Thyroid gland (tissue), 4 donors: ENCODE data around the gene AMMECR1. TPM values are rescaled to one million over a fixed set of nuclear protein-coding genes. Genes with fewer than 3 reads are reported as not detected.

Source experiments
- DNase-seq, 2 donors: peaks; one replicate each; pipeline ENCODE4 v3.0.0-alpha.2; 2019
- H3K27ac ChIP-seq, 3 donors: fragments of 200-600 bp; sonication (generic); 1 replicate in 2 of 3; 2 replicates in 1 of 3; pipeline ENCODE4 v1.5.1; 2016 to 2019; ENCODE audit warnings: mild to moderate bottlenecking in 1 of 3, moderate library complexity in 1 of 3
- H3K27me3 ChIP-seq: fragments of 200-600 bp; sonication (generic); one replicate; pipeline ENCODE4 v1.5.1; 2019
- H3K36me3 ChIP-seq, 2 donors: fragments of 200-600 bp; sonication (generic); one replicate each; pipeline ENCODE4 v1.5.1; 2016 to 2019
- H3K4me1 ChIP-seq, 2 donors: fragments of 200-600 bp; sonication (generic); one replicate each; pipeline ENCODE4 v1.5.1; 2017 to 2019
- H3K4me3 ChIP-seq, 3 donors: fragments of 200-600 bp; sonication (generic); replicated peaks in 1 of 3; 1 replicate in 2 of 3; 2 replicates in 1 of 3; pipeline ENCODE4 v1.5.1; 2016; ENCODE audit warnings: mild to moderate bottlenecking in 1 of 3
- H3K9me3 ChIP-seq: fragments of 200-600 bp; sonication (generic); one replicate; pipeline ENCODE4 v1.5.1; 2017
- POLR2A ChIP-seq, 2 donors: fragments of 450-650 bp; IDR thresholded peaks; one replicate each; pipeline ENCODE4 v1.6.1; 2017; ENCODE audit warnings: antibody characterized with exemption in 2 of 2, mild to moderate bottlenecking in 2 of 2, moderate library complexity in 1 of 2
- WGBS, 2 donors: methylation state at CpG; one replicate each; pipeline ENCODE4 v1.1.5; 2017; 5-methylcytosine and 5-hydroxymethylcytosine counted together
- intact Hi-C: fragments of 100-400 bp; cut with DNase I; formaldehyde crosslinking; loops from one replicate; pipeline ENCODE4 v1.15.1; 2023
- total RNA-seq, 4 donors: library from RNA; depleted of rRNA; stranded (reverse); fragments of >200 nt; gene quantifications; one replicate each; pipeline ENCODE4 v1.2.3, GENCODE V29; 2016
- TF ChIP-seq, protein P1 (sequence below), 6 experiments: fragments of 200-600 bp in 3 of 6; fragments of 450-650 bp in 3 of 6; sonication (generic) in 3 of 6; IDR thresholded peaks; one replicate each; pipeline ENCODE4 v1.5.1; 2016 to 2019; ENCODE audit warnings: antibody characterized with exemption in 6 of 6, mild to moderate bottlenecking in 2 of 6, inconsistent platforms in 1 of 6, moderate library complexity in 1 of 6

AMMECR1 gene
- total RNA-seq, 4 donors from 2014 or later: 6.2 to 38.0 (median 11.0) TPM

GRCh38 chrX:110170029-110170428 is 147.9 kb downstream of the AMMECR1 start:
- no peak for TF ChIP-seq POLR2A (IDR thresholded peaks at IDR 0.05)
- TF ChIP-seq, protein P1, sequence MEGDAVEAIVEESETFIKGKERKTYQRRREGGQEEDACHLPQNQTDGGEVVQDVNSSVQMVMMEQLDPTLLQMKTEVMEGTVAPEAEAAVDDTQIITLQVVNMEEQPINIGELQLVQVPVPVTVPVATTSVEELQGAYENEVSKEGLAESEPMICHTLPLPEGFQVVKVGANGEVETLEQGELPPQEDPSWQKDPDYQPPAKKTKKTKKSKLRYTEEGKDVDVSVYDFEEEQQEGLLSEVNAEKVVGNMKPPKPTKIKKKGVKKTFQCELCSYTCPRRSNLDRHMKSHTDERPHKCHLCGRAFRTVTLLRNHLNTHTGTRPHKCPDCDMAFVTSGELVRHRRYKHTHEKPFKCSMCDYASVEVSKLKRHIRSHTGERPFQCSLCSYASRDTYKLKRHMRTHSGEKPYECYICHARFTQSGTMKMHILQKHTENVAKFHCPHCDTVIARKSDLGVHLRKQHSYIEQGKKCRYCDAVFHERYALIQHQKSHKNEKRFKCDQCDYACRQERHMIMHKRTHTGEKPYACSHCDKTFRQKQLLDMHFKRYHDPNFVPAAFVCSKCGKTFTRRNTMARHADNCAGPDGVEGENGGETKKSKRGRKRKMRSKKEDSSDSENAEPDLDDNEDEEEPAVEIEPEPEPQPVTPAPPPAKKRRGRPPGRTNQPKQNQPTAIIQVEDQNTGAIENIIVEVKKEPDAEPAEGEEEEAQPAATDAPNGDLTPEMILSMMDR (IDR thresholded peaks at IDR 0.05): no peak
- peaks cover 0 to 13% of the 10 kb centered on the region in 2 donors for H3K4me1 ChIP-seq
- H3K27me3 ChIP-seq: no peaks in the 10 kb centered on the region
- no peak overlapping the region for H3K4me3 ChIP-seq
- no peaks in the 10 kb centered on the region for H3K9me3 ChIP-seq
- H3K27ac ChIP-seq: no peak overlapping the region
- intact Hi-C loops: no loop called here
- H3K36me3 ChIP-seq: no peaks in the 10 kb centered on the region
- WGBS, 2 donors: 100% methylated on average over 2 to 3 of the region's 3 CpGs
- no peak for DNase-seq

DNA sequence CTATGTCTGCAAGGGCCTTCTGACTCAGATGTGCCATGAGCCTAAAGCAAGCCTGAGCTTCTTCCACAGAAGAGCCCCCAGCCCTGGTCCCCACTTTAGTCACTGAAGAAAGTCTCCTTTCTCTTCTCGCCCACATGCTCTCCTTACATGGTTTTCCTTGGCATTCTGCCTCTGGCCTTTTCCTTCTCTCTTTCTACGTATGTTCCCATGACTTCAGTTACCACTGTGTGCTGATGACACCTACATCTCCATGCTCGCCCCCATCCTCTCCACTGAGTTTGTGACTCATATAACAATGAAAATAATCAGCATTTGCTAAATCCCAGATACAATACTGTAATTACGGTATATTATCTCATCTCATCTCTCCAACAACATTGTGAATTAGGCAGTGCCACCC is 149.3 kb downstream of the AMMECR1 start:
- H3K4me1 ChIP-seq: peaks cover 0 to 11% of the 10 kb centered on the region in 2 donors
- TF ChIP-seq, protein P1 (IDR thresholded peaks at IDR 0.05): no peak
- TF ChIP-seq POLR2A (IDR thresholded peaks at IDR 0.05): no peak
- no peak overlapping the region for H3K4me3 ChIP-seq
- WGBS, 2 donors: 86 to 94% methylated on average over 4 of the region's 4 CpGs
- intact Hi-C loops: no loop called here
- DNase-seq: no peak
- no peaks in the 10 kb centered on the region for H3K9me3 ChIP-seq
- H3K36me3 ChIP-seq: no peaks in the 10 kb centered on the region
- no peaks in the 10 kb centered on the region for H3K27me3 ChIP-seq
- H3K27ac ChIP-seq: peak overlapping the region in 2 of 3 donors; percentile 38 to 56

DNA sequence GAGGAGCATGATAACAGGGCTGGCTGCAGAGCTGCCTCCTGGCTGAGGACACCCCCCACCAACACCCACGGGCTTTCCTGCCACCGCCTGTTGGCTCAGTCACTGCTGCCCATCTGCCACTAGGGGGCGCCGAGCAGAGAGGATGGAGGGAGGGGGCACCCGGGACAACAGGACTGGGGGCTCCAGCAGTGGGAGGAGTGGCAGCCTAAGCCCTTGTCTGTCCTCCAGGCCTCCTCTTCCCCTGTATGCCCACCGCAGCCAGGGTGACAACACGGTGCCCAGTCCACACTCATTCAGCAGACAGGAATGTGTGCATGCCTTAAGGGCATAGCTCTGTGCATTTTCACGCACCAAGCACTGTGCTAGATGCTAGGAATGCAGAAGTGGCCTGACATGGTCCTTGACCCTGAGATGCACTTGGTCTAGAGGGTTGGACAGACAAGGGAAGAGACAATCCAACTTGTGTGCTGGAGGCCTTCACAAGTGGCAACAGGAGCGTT is 149.9 kb downstream of the AMMECR1 start:
- TF ChIP-seq, protein P1 (IDR thresholded peaks at IDR 0.05): peak in 5 of 6 experiments; percentile 30 to 65 (median 50)
- TF ChIP-seq POLR2A (IDR thresholded peaks at IDR 0.05): no peak
- Histone ChIP-seq H3K4me3 (no peak overlapping the region), H3K4me1 (peaks cover 0 to 9% of the 10 kb centered on the region in 2 donors), H3K9me3 (no peaks in the 10 kb centered on the region), H3K27me3 (no peaks in the 10 kb centered on the region), H3K36me3 (no peaks in the 10 kb centered on the region), H3K27ac (peak overlapping the region in 2 of 3 donors; percentile 12 to 48)
- intact Hi-C loops: no loop called here
- 21 to 27% methylated on average over 2 to 3 of the region's 9 CpGs for WGBS, 2 donors
- DNase-seq: peak; percentile 76 to 78

GRCh38 chrX:110163488-110163887 is 154.4 kb downstream of the AMMECR1 start:
- DNase-seq: peak in 1 of 2 donors; percentile 13
- no peak overlapping the region for H3K4me3 ChIP-seq
- no peaks in the 10 kb centered on the region for H3K27me3 ChIP-seq
- H3K27ac ChIP-seq: peak overlapping the region in 1 of 3 donors; percentile 32
- intact Hi-C loops: no loop called here
- no peaks in the 10 kb centered on the region for H3K9me3 ChIP-seq
- H3K4me1 ChIP-seq: peaks cover 0 to 11% of the 10 kb centered on the region in 2 donors
- TF ChIP-seq POLR2A (IDR thresholded peaks at IDR 0.05): no peak
- TF ChIP-seq, protein P1 (IDR thresholded peaks at IDR 0.05): no peak
- 21 to 35% methylated on average over 3 of the region's 3 CpGs for WGBS, 2 donors
- H3K36me3 ChIP-seq: no peaks in the 10 kb centered on the region

GRCh38 chrX:110162867-110163266 is 155.0 kb downstream of the AMMECR1 start:
- TF ChIP-seq POLR2A (IDR thresholded peaks at IDR 0.05): no peak
- TF ChIP-seq, protein P1 (IDR thresholded peaks at IDR 0.05): no peak
- DNase-seq: no peak
- Histone ChIP-seq H3K36me3 (no peaks in the 10 kb centered on the region), H3K4me3 (no peak overlapping the region), H3K27ac (peak overlapping the region in 1 of 3 donors; percentile 8), H3K4me1 (peaks cover 0 to 8% of the 10 kb centered on the region in 2 donors), H3K9me3 (no peaks in the 10 kb centered on the region), H3K27me3 (no peaks in the 10 kb centered on the region)
- WGBS, 2 donors: 57 to 89% methylated on average over 1 of the region's 1 CpG
- intact Hi-C loops: no loop called here
